HepG2 (cell line): ENCODE data around the gene GSK3B. TPM values are rescaled to one million over a fixed set of nuclear protein-coding genes. Genes with fewer than 3 reads are reported as not detected.

Source experiments
- ATAC-seq: fragments of 200-7000 bp; cut with Tn5 transposase; 3 replicates; pipeline ENCODE4 v1.9.1; 2020; ENCODE audit warnings: mild to moderate bottlenecking, moderate library complexity
- BruUV-seq: library from RNA; stranded (reverse); fragments of 400-500 nt; replicated peaks from 2 replicates; lab custom pipeline; 2021; lab: Mats Ljungman, UMichigan
- CTCF ChIA-PET: fragments of 300-600 bp; formaldehyde crosslinking; extraction: SDS; loops from one replicate; lab custom pipeline; 2021; ENCODE audit warnings: low total read pairs, inconsistent platforms, low intra/inter-chr PET ratio; lab: Yijun Ruan, JAX
- POLR2A ChIA-PET: fragments of 350-600 bp; sonication (Branson Sonifier 250); formaldehyde crosslinking; loops from one replicate; lab custom pipeline; 2020; ENCODE audit warnings: antibody characterized with exemption, inconsistent platforms; lab: Yijun Ruan, JAX
- DNase-seq: peaks from one replicate; pipeline ENCODE4 v3.0.0-alpha.2; 2015; ENCODE audit warnings: low spot score
- FAIRE-seq: peaks from 3 replicates; lab custom pipeline; 2011; peaks lifted over from hg19 to GRCh38; lab: Jason Lieb, UNC
- H2AFZ ChIP-seq: one replicate; pipeline ENCODE4 v1.6.1; 2011; ENCODE audit warnings: low read length, inconsistent platforms
- H3K27ac ChIP-seq: fragments of 300-600 bp; 3 replicates; pipeline ENCODE4 v1.8.0; 2011; ENCODE audit warnings: mixed run types, mild to moderate bottlenecking, mixed read lengths, low read length, inconsistent platforms; ENCODE audit not compliant: insufficient read depth; ENCODE audit errors: extremely low read length
- H3K27me3 ChIP-seq, 2 experiments: fragments of 200-600 bp in 1 of 2; 2 replicates in 1 of 2; 3 replicates in 1 of 2; pipeline versions ENCODE4 v1.6.0 to v1.8.0; 2011; ENCODE audit warnings: low read length in 2 of 2, mild to moderate bottlenecking in 2 of 2, moderate library complexity in 2 of 2, inconsistent platforms in 1 of 2; ENCODE audit not compliant: insufficient read depth in 2 of 2, control insufficient read depth in 1 of 2
- H3K36me3 ChIP-seq, 2 experiments: fragments of 200-600 bp in 1 of 2; replicated peaks in 1 of 2; 2 replicates in 1 of 2; 3 replicates in 1 of 2; pipeline versions ENCODE4 v1.5.1 to v1.8.0; 2011; ENCODE audit warnings: low read length in 2 of 2, inconsistent platforms in 1 of 2; ENCODE audit not compliant: insufficient read depth in 2 of 2, control insufficient read depth in 1 of 2
- H3K4me1 ChIP-seq: 2 replicates; pipeline ENCODE4 v1.5.1; 2012; ENCODE audit warnings: low read length, inconsistent platforms; ENCODE audit not compliant: insufficient read depth
- H3K4me2 ChIP-seq: 2 replicates; pipeline ENCODE4 v1.6.0; 2011; ENCODE audit warnings: low read depth, low read length, inconsistent platforms
- H3K4me3 ChIP-seq, 3 experiments: fragments of 200-600 bp in 1 of 3; sonication (generic), shearing (Covaris generic) in 1 of 3; replicated peaks in 1 of 3; 2 replicates each; pipeline ENCODE4 v1.5.1; 2011 to 2016; ENCODE audit warnings: low read length in 3 of 3, inconsistent platforms in 2 of 3, low read depth in 2 of 3, mild to moderate bottlenecking in 2 of 3, control low read depth in 1 of 3, mixed read lengths in 1 of 3; ENCODE audit not compliant: insufficient read depth in 1 of 3
- H3K79me2 ChIP-seq: one replicate; pipeline ENCODE4 v1.6.1; 2011; ENCODE audit warnings: low read length, inconsistent platforms; ENCODE audit not compliant: insufficient read depth
- H3K9ac ChIP-seq: 2 replicates; pipeline ENCODE4 v1.6.0; 2011; ENCODE audit warnings: mild to moderate bottlenecking, low read depth, low read length, inconsistent platforms; ENCODE audit not compliant: insufficient read depth
- H3K9me3 ChIP-seq: 2 replicates; pipeline ENCODE4 v1.5.1; 2012; ENCODE audit warnings: mild to moderate bottlenecking, low read length
- H4K20me1 ChIP-seq: 2 replicates; pipeline ENCODE4 v1.6.0; 2011; ENCODE audit warnings: inconsistent platforms, mild to moderate bottlenecking, low read length, moderate library complexity; ENCODE audit not compliant: insufficient read depth
- IRX3 ChIP-seq: sonication (generic); formaldehyde crosslinking; IDR thresholded peaks from 2 replicates; pipeline ENCODE4 v1.8.1; 2023; ENCODE audit warnings: mild to moderate bottlenecking, low read depth, missing genetic modification reagents, borderline replicate concordance
- KDM2A ChIP-seq: sonication (generic); formaldehyde crosslinking; IDR thresholded peaks from 2 replicates; pipeline ENCODE4 v1.4.0; 2020; ENCODE audit warnings: low read depth, missing genetic modification reagents, borderline replicate concordance
- MXD4 ChIP-seq: IDR thresholded peaks from 2 replicates; pipeline ENCODE4 v1.6.1; 2016; ENCODE audit warnings: mild to moderate bottlenecking, missing biosample characterization, missing genetic modification reagents
- RAD51 ChIP-seq: fragments of 450-650 bp; IDR thresholded peaks from 2 replicates; pipeline ENCODE4 v1.6.1; 2016; ENCODE audit warnings: borderline replicate concordance
- SALL1 ChIP-seq: sonication (generic); formaldehyde crosslinking; IDR thresholded peaks from 2 replicates; pipeline ENCODE4 v1.8.0; 2022; ENCODE audit warnings: mild to moderate bottlenecking, missing genetic modification reagents
- SALL2 ChIP-seq: sonication (generic); formaldehyde crosslinking; IDR thresholded peaks from 2 replicates; pipeline ENCODE4 v1.8.1; 2023; ENCODE audit warnings: mild to moderate bottlenecking, missing genetic modification reagents, inconsistent platforms
- ZBTB21 ChIP-seq: sonication (generic); formaldehyde crosslinking; IDR thresholded peaks from 2 replicates; pipeline ENCODE4 v1.4.0; 2020; ENCODE audit warnings: missing genetic modification reagents
- ZFP36L2 ChIP-seq: sonication (generic); formaldehyde crosslinking; IDR thresholded peaks from 2 replicates; pipeline ENCODE4 v1.4.0; 2020; ENCODE audit warnings: missing genetic modification reagents
- ZNF572 ChIP-seq: sonication (generic); formaldehyde crosslinking; IDR thresholded peaks from 2 replicates; pipeline ENCODE4 v1.5.1; 2020; ENCODE audit warnings: mild to moderate bottlenecking, missing genetic modification reagents
- WGBS: methylation state at CpG from one replicate; pipeline ENCODE4 v1.1.6; 2017; ENCODE audit warnings: low lambda C conversion rate; 5-methylcytosine and 5-hydroxymethylcytosine counted together
- in situ Hi-C: cut with HindIII; loops from 2 replicates; pipeline ENCODE4 v1.10.0; 2017; ENCODE audit warnings: low pct_unique_long_range_greater_than_20kb; ENCODE audit not compliant: extremely low pct_ligation_motif_present
- intact Hi-C: fragments of 100-400 bp; cut with micrococcal nuclease; formaldehyde crosslinking; loops from one replicate; pipeline ENCODE4 v1.10.0; 2022; ENCODE audit not compliant: unreplicated experiment
- polyA plus RNA-seq, 8 experiments: library from polyadenylated mRNA; depleted of rRNA in 3 of 8; stranded (reverse) in 7 of 8; unstranded in 1 of 8; fragments of >200 nt; fragmentation: Illumina TruSeq in 4 of 8; extraction: Trizol in 4 of 8; gene quantifications; 2 replicates each; pipeline versions ENCODE4 v1.2.1 to v1.2.3, GENCODE V29; 2011 to 2016; ENCODE audit warnings: low read depth in 4 of 8, missing spikeins in 1 of 8, mixed read lengths in 1 of 8; ENCODE audit not compliant: insufficient read depth in 1 of 8
- total RNA-seq, 5 experiments: library from RNA; depleted of rRNA; stranded (reverse); fragments of >200 nt; fragmentation: Illumina TruSeq; extraction: Trizol; gene quantifications; 2 replicates each; pipeline ENCODE4 v1.2.3, GENCODE V29; 2016; ENCODE audit warnings: low read depth in 1 of 5
- TF ChIP-seq, protein P1 (sequence below): IDR thresholded peaks from 2 replicates; pipeline ENCODE4 v1.6.1; 2016; ENCODE audit warnings: low read depth, control low read depth
- TF ChIP-seq, protein P2 (sequence below), 2 experiments: sonication (generic) in 1 of 2; formaldehyde crosslinking in 1 of 2; IDR thresholded peaks; 2 replicates each; pipeline versions ENCODE4 v1.6.1 to v1.9.0; 2014 to 2022; ENCODE audit warnings: antibody characterized with exemption in 1 of 2, borderline replicate concordance in 1 of 2, inconsistent platforms in 1 of 2, low read depth in 1 of 2, missing genetic modification reagents in 1 of 2
- TF ChIP-seq, protein P3 (sequence below): sonication (generic); formaldehyde crosslinking; IDR thresholded peaks from 2 replicates; pipeline ENCODE4 v1.5.0; 2020; ENCODE audit warnings: missing genetic modification reagents

GSK3B gene
- total and polyA plus RNA-seq, 2 of the 13 experiments (the other 11 are each of a cell fraction or from before 2014, with no cell fraction given), result 22.3 to 30.1 TPM

DNA sequence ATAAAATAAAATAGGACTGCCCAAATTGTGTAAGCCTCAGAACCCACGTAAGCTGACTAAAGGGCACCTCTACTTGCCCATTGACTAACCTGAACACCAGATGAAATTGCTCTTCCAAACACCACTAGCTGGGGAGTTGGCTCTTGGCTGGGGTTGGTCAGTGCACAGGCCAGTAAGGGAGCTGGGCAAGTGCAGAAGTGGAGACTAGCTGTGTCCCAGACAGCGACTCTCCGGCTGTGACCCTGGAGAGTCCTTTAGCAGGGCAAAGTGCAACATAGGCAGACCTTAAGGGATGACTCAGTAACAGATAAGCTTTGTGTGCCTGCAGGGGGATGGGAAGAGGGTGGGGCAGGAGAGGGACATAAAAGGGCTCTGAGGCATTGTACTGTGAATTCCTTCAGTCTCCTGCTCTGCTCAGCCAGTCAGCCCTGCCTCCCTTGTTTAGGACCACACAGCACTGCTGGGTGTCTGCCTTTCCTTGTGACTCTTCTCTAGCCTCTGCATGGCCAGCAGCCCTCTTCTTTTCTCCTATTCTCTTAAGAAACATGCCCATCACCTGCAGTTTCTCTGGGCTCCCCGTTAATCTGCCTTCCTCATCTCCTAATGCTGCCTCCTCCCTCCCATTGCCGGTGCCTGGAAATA, 299.2 kb downstream of the GSK3B start:
- DNase-seq (peak; percentile 98), FAIRE-seq (peak; percentile 99), ATAC-seq (peak; percentile 96)
- Histone ChIP-seq H3K36me3 (no peaks in the 10 kb centered on the region), H3K27ac (peak overlapping the region; percentile 90), H3K27me3 (no peaks in the 10 kb centered on the region), H2AFZ (no peak overlapping the region), H3K9ac (peak overlapping the region; percentile 63), H3K4me3 (peak overlapping the region; percentile 31 to 43 (median 33); a peak in 5 of 6 replicates), H4K20me1 (no peaks in the 10 kb centered on the region), H3K9me3 (no peaks in the 10 kb centered on the region), H3K4me1 (peaks cover 53% of the 10 kb centered on the region), H3K4me2 (peak overlapping the region; percentile 84), H3K79me2 (no peaks in the 10 kb centered on the region)
- CTCF ChIA-PET, result no interaction called here
- WGBS, result 6% methylated on average over 5 of the region's 5 CpGs
- POLR2A ChIA-PET, result interaction anchor here (0.6 to 2.2 kb wide), 21 partner anchors 9 to 554 kb away, joined by 3 to 69 read pairs (median 4); partner anchors contain the start of genes B4GALT4, COX17, GSK3B and NR1I2
- in situ Hi-C loops, result no loop called here
- intact Hi-C loops, result loop anchor here (1.0 to 2.0 kb wide), 2 partner anchors 14 to 26 kb away; no protein-coding TSS in a partner anchor
- no TSS peak for BruUV-seq
- TF ChIP-seq ZNF572 (CRISPR knock-in tag), result no peak
- TF ChIP-seq ZBTB21 (CRISPR knock-in tag), result peak; percentile 41; the same call in 1 of the 2 replicates
- TF ChIP-seq KDM2A (CRISPR knock-in tag), result 0 out of 2 replicates have a peak, but pooled peaks have one; percentile 33
- no peak for TF ChIP-seq ZFP36L2 (CRISPR knock-in tag)
- TF ChIP-seq, protein P1, sequence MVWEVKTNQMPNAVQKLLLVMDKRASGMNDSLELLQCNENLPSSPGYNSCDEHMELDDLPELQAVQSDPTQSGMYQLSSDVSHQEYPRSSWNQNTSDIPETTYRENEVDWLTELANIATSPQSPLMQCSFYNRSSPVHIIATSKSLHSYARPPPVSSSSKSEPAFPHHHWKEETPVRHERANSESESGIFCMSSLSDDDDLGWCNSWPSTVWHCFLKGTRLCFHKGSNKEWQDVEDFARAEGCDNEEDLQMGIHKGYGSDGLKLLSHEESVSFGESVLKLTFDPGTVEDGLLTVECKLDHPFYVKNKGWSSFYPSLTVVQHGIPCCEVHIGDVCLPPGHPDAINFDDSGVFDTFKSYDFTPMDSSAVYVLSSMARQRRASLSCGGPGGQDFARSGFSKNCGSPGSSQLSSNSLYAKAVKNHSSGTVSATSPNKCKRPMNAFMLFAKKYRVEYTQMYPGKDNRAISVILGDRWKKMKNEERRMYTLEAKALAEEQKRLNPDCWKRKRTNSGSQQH, result no peak
- TF ChIP-seq, protein P2, sequence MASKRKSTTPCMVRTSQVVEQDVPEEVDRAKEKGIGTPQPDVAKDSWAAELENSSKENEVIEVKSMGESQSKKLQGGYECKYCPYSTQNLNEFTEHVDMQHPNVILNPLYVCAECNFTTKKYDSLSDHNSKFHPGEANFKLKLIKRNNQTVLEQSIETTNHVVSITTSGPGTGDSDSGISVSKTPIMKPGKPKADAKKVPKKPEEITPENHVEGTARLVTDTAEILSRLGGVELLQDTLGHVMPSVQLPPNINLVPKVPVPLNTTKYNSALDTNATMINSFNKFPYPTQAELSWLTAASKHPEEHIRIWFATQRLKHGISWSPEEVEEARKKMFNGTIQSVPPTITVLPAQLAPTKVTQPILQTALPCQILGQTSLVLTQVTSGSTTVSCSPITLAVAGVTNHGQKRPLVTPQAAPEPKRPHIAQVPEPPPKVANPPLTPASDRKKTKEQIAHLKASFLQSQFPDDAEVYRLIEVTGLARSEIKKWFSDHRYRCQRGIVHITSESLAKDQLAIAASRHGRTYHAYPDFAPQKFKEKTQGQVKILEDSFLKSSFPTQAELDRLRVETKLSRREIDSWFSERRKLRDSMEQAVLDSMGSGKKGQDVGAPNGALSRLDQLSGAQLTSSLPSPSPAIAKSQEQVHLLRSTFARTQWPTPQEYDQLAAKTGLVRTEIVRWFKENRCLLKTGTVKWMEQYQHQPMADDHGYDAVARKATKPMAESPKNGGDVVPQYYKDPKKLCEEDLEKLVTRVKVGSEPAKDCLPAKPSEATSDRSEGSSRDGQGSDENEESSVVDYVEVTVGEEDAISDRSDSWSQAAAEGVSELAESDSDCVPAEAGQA (IDR thresholded peaks at IDR 0.05; ENCODE audit: low read depth), result no peak
- TF ChIP-seq, protein P2 (CRISPR knock-in tag; IDR thresholded peaks at IDR 0.05; ENCODE audit: borderline replicate concordance), result no peak
- TF ChIP-seq MXD4 (CRISPR knock-in tag), result 0 out of 2 replicates have a peak, but pooled peaks have one; percentile 30
- TF ChIP-seq SALL2 (CRISPR knock-in tag), result 0 out of 2 replicates have a peak, but pooled peaks have one; percentile 37
- TF ChIP-seq, protein P3, sequence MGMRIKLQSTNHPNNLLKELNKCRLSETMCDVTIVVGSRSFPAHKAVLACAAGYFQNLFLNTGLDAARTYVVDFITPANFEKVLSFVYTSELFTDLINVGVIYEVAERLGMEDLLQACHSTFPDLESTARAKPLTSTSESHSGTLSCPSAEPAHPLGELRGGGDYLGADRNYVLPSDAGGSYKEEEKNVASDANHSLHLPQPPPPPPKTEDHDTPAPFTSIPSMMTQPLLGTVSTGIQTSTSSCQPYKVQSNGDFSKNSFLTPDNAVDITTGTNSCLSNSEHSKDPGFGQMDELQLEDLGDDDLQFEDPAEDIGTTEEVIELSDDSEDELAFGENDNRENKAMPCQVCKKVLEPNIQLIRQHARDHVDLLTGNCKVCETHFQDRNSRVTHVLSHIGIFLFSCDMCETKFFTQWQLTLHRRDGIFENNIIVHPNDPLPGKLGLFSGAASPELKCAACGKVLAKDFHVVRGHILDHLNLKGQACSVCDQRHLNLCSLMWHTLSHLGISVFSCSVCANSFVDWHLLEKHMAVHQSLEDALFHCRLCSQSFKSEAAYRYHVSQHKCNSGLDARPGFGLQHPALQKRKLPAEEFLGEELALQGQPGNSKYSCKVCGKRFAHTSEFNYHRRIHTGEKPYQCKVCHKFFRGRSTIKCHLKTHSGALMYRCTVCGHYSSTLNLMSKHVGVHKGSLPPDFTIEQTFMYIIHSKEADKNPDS, result no peak
- peak; percentile 87 for TF ChIP-seq SALL1
- no peak for TF ChIP-seq IRX3 (CRISPR knock-in tag)
- TF ChIP-seq RAD51, result no peak
